G401.6 (cell line): Measurements from ENCODE around the gene PRSS21.

Experiments used
- FAIRE-seq: peaks from 2 replicates; lab custom pipeline; 2012; peaks lifted over from hg19 to GRCh38; lab: Jason Lieb, UNC

Gene PRSS21

GRCh38 chr16:2867987-2868789 is 51.2 kb downstream of the PRSS21 start:
- peak; percentile 73 for FAIRE-seq
